ENCODE measurements around the gene CTRB2. TPM values are rescaled to one million over a fixed set of nuclear protein-coding genes. Genes with fewer than 3 reads are reported as not detected.
A peak's percentile ranks its signal among the peaks of the same experiment; 100 is the strongest.

CTRB2 gene
- total and polyA plus RNA-seq, 2 experiments from 2014 or later: 0.76 TPM; not detected in 1

GRCh38 chr16:75237398-75238131 lies 30.6 kb upstream of the CTRB2 start:
- Histone ChIP-seq H3K4me3 (no peak overlapping the region), H3K27ac (peak overlapping the region; percentile 95), H3K9me3 (ENCODE audit: low read depth) (no peaks in the 10 kb centered on the region), H3K27me3 (no peaks in the 10 kb centered on the region), H3K4me1 (ENCODE audit: low read depth) (peaks cover 20% of the 10 kb centered on the region), H3K36me3 (peaks cover 32% of the 10 kb centered on the region)
- TF ChIP-seq CTCF (IDR thresholded peaks at IDR 0.05; ENCODE audit: low read depth, low read length): no peak
- DNase-seq (ENCODE audit: low read depth in 1 of 2, low spot score in 1 of 2): no peak

- Histone ChIP-seq H3K36me3 (peaks cover 27% of the 10 kb centered on the region), H3K27ac (peak overlapping the region; percentile 95)
- DNase-seq (ENCODE audit: low read depth in 1 of 2, low spot score in 1 of 2): no peak
Observed at GRCh38 chr16:75236736-75237397, 29.9 kb upstream of the CTRB2 start.

GRCh38 chr16:75236232-75236631 lies 29.3 kb upstream of the CTRB2 start:
- no peak for DNase-seq (ENCODE audit: low read depth in 1 of 2, low spot score in 1 of 2)
- peaks cover 26% of the 10 kb centered on the region for H3K36me3 ChIP-seq
- H3K27me3 ChIP-seq: no peaks in the 10 kb centered on the region
- no peak overlapping the region for H3K4me3 ChIP-seq
- peak overlapping the region; percentile 95 for H3K27ac ChIP-seq
- peaks cover 20% of the 10 kb centered on the region for H3K4me1 ChIP-seq (ENCODE audit: low read depth)
- TF ChIP-seq CTCF (IDR thresholded peaks at IDR 0.05; ENCODE audit: low read depth, low read length): no peak
- H3K9me3 ChIP-seq (ENCODE audit: low read depth): no peaks in the 10 kb centered on the region

More at GRCh38 chr16:75236736-75237397, 29.9 kb upstream of the CTRB2 start:
- Histone ChIP-seq H3K4me3 (no peak overlapping the region), H3K4me1 (ENCODE audit: low read depth) (peaks cover 20% of the 10 kb centered on the region), H3K9me3 (ENCODE audit: low read depth) (no peaks in the 10 kb centered on the region), H3K27me3 (no peaks in the 10 kb centered on the region)
- TF ChIP-seq CTCF (IDR thresholded peaks at IDR 0.05; ENCODE audit: low read depth, low read length): no peak

GRCh38 chr16:75235721-75236193 lies 28.8 kb upstream of the CTRB2 start:
- Histone ChIP-seq H3K36me3 (peaks cover 22% of the 10 kb centered on the region), H3K4me1 (ENCODE audit: low read depth) (peaks cover 20% of the 10 kb centered on the region), H3K27me3 (no peaks in the 10 kb centered on the region), H3K9me3 (ENCODE audit: low read depth) (no peaks in the 10 kb centered on the region), H3K27ac (peak overlapping the region; percentile 95), H3K4me3 (no peak overlapping the region)
- DNase-seq (ENCODE audit: low read depth in 1 of 2, low spot score in 1 of 2): no peak
- TF ChIP-seq CTCF (IDR thresholded peaks at IDR 0.05; ENCODE audit: low read depth, low read length): no peak

GRCh38 chr16:75234856-75235696 lies 28.1 kb upstream of the CTRB2 start:
- H3K9me3 ChIP-seq (ENCODE audit: low read depth): no peaks in the 10 kb centered on the region
- DNase-seq (ENCODE audit: low read depth in 1 of 2, low spot score in 1 of 2): no peak
- TF ChIP-seq CTCF (IDR thresholded peaks at IDR 0.05; ENCODE audit: low read depth, low read length): no peak
- H3K27me3 ChIP-seq: no peaks in the 10 kb centered on the region
- no peak overlapping the region for H3K4me3 ChIP-seq
- peak overlapping the region; percentile 81 for H3K27ac ChIP-seq
- peaks cover 22% of the 10 kb centered on the region for H3K36me3 ChIP-seq
- peaks cover 20% of the 10 kb centered on the region for H3K4me1 ChIP-seq (ENCODE audit: low read depth)
